Heart left ventricle (tissue), 13 donors: Measurements from ENCODE around the gene B3GNT7.
A peak's percentile ranks its signal among the peaks of the same experiment; 100 is the strongest.
"Not testable (repeated sequence)": the region's sequence is repeated elsewhere in the genome, so short reads cannot be mapped to it uniquely, and the experiment has no call there.

Experiments used
- CTCF ChIP-seq, 12 donors: fragments of 200-600 bp; sonication (generic) in 4 of 12; IDR thresholded peaks; one replicate each; pipeline versions ENCODE4 v1.5.0 to v1.8.0; 2018 to 2022; ENCODE audit warnings: antibody characterized with exemption in 12 of 12, mild to moderate bottlenecking in 5 of 12
- POLR2A ChIP-seq, 2 donors: fragments of 450-650 bp; IDR thresholded peaks; one replicate each; pipeline ENCODE4 v1.6.1; 2017; ENCODE audit warnings: antibody characterized with exemption in 2 of 2, mild to moderate bottlenecking in 2 of 2, moderate library complexity in 2 of 2
- donor health status: ischemic (EF 13 %, LVEDD 7.1; RV severe dilation, severe dysfunction).
- donor health status: DM: no; HTN: yes; CAD: no.
- donor health status: DM: no; HTN: no; CAD: no.
- donor health status: ischemic (EF 25% LVEDD 6.9; RV normal size, moderate dysfunction).
- donor health status: ischemic (EF 25% LVEDD 5.7; RV mildly dilated, moderate dysfunction).
- donor health status: ischemic (EF 35%, LVEDD 5.7; RV mildly dilated, moderate dysfunction).
- donor health status: nonischemic (EF 11% LVEDD 7.7; RV severe dilation, severe dysfunction).
- donor health status: DM: yes; HTN: yes; CAD: no.
- donor health status: PGD.
- donor health status: ischemic (EF 29% LVEDD 5.4; RV normal size, mild dysfunction).
- donor health status: nonischemic (EF 23%, LVEDD 6.1; RV moderate dilation, normal function).

GRCh38 chr2:231405601-231406367 is 10.3 kb downstream of the B3GNT7 start:
- peak; percentile 20 to 68 (median 53) for TF ChIP-seq CTCF (IDR thresholded peaks at IDR 0.05)
- TF ChIP-seq POLR2A (IDR thresholded peaks at IDR 0.05), result not testable (repeated sequence)
